SU-DHL-6 (cell line): ENCODE measurements around the gene GAGE12J.
"Not testable (repeated sequence)": the region's sequence is repeated elsewhere in the genome, so short reads cannot be mapped to it uniquely, and the experiment has no call there.

ENCODE experiments used
- H2AFZ ChIP-seq: fragments of 200-600 bp; sonication (generic); 2 replicates; pipeline ENCODE4 v1.6.1; 2014; ENCODE audit warnings: low read depth, mild to moderate bottlenecking, moderate library complexity, mixed read lengths, antibody characterized with exemption, low read length; ENCODE audit not compliant: severe bottlenecking
- H3F3A ChIP-seq: fragments of 200-600 bp; shearing (Covaris generic); 2 replicates; pipeline ENCODE4 v1.6.0; 2016; ENCODE audit warnings: antibody characterized with exemption, mild to moderate bottlenecking; ENCODE audit not compliant: insufficient read depth
- H3K27ac ChIP-seq: fragments of 200-600 bp; sonication (generic); 2 replicates; pipeline ENCODE4 v1.5.1; 2016; ENCODE audit warnings: low read depth, mild to moderate bottlenecking, low read length, moderate library complexity, mixed read lengths
- H3K27me3 ChIP-seq: fragments of 200-600 bp; sonication (generic), shearing (Covaris generic); 2 replicates; pipeline ENCODE4 v1.6.0; 2014; ENCODE audit warnings: mild to moderate bottlenecking, low read length
- H3K36me3 ChIP-seq: fragments of 200-600 bp; sonication (generic); 2 replicates; pipeline ENCODE4 v1.6.1; 2014; ENCODE audit warnings: mild to moderate bottlenecking, low read length, mixed read lengths
- H3K4me2 ChIP-seq: fragments of 300-600, 200-600 bp; shearing (Covaris generic), sonication (generic); 2 replicates; pipeline ENCODE4 v1.6.0; 2014; ENCODE audit warnings: low read length, low read depth, mild to moderate bottlenecking; ENCODE audit not compliant: poor library complexity, severe bottlenecking
- H3K4me3 ChIP-seq: fragments of 200-600 bp; sonication (generic); 2 replicates; pipeline ENCODE4 v1.5.1; 2014; ENCODE audit warnings: antibody characterized with exemption, low read length, mild to moderate bottlenecking, mixed read lengths; ENCODE audit not compliant: insufficient read depth, poor library complexity, severe bottlenecking
- H3K79me2 ChIP-seq: fragments of 200-600 bp; sonication (generic); 2 replicates; pipeline ENCODE4 v1.6.1; 2014; ENCODE audit warnings: mild to moderate bottlenecking, low read length, moderate library complexity; ENCODE audit not compliant: insufficient read depth
- H3K9ac ChIP-seq: fragments of 200-600 bp; sonication (generic); 2 replicates; pipeline ENCODE4 v1.7.0; 2014; ENCODE audit warnings: mild to moderate bottlenecking, low read length
- H3K9me2 ChIP-seq: fragments of 200-600 bp; sonication (generic); replicated peaks from 2 replicates; pipeline ENCODE4 v1.6.1; 2014; ENCODE audit warnings: low read length; ENCODE audit not compliant: insufficient read depth
- H3K9me3 ChIP-seq: fragments of 200-600 bp; sonication (generic); 2 replicates; pipeline ENCODE4 v1.6.1; 2014; ENCODE audit warnings: low read length, mixed read lengths; ENCODE audit not compliant: insufficient read depth
- H4K20me1 ChIP-seq: fragments of 200-600 bp; sonication (generic); 2 replicates; pipeline ENCODE4 v1.6.1; 2014; ENCODE audit warnings: low read depth, mild to moderate bottlenecking, antibody characterized with exemption, low read length, moderate library complexity, mixed read lengths

The GAGE12J gene

DNA sequence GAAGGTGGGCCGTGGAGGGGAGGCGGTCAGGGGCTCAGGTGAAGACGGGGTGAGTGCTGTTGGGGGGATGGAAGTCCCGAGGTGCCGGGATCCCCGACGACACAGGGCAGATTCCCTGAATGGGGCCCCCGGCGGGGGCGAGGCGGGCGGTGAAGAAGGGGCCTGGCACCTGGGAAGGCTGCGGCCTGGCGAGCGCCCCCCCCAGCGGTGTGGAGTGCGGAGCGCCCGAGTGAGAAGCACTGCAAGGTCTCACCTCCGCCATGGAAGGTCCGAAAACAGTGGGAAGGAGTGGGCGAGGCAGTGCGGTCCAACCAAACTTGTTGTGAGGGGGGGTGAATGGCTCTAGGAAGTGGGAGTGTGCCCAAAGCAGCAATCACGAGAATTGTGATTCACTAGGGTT, 19.6 kb downstream of the GAGE12J start:
- H3K4me2 ChIP-seq, H2AFZ ChIP-seq, H4K20me1 ChIP-seq, H3K9ac ChIP-seq, H3K27ac ChIP-seq, H3K4me3 ChIP-seq, H3K36me3 ChIP-seq, H3F3A ChIP-seq, H3K27me3 ChIP-seq, H3K9me2 ChIP-seq, H3K79me2 ChIP-seq, H3K9me3 ChIP-seq: not testable (repeated sequence)

GRCh38 chrX:49344496-49345175, 22.8 kb downstream of the GAGE12J start:
- H3K4me2 ChIP-seq, H3K9ac ChIP-seq, H4K20me1 ChIP-seq, H3K4me3 ChIP-seq, H3K9me3 ChIP-seq, H3K27ac ChIP-seq, H3K9me2 ChIP-seq, H3K79me2 ChIP-seq, H3F3A ChIP-seq, H3K27me3 ChIP-seq, H3K36me3 ChIP-seq, H2AFZ ChIP-seq: not testable (repeated sequence)

GRCh38 chrX:49345402-49345801, 23.6 kb downstream of the GAGE12J start:
- not testable (repeated sequence) for H3K27me3 ChIP-seq, H4K20me1 ChIP-seq, H3K9me3 ChIP-seq, H3K9ac ChIP-seq, H3K36me3 ChIP-seq, H3K27ac ChIP-seq, H2AFZ ChIP-seq, H3K9me2 ChIP-seq, H3K79me2 ChIP-seq, H3K4me2 ChIP-seq, H3F3A ChIP-seq, H3K4me3 ChIP-seq

DNA sequence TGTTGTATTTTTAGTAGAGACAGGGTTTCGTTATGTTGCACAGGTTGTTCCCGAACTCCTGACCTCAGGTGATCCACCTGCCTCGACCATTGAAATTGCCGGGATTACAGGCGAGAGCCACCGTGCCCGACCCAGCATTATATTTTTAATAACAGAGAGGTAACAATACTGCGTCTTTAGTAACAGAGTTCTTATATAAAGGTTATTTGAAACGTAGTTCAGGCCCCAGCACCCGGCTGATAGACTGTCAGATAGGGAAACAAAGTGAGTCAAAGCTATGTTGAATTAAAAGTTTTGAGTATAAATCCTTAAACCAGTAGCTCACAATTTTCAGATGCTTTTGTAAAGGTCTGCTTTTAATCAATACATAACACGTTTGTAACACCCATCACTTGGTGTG, 24.3 kb downstream of the GAGE12J start:
- not testable (repeated sequence) for H3K36me3 ChIP-seq, H3K9ac ChIP-seq, H3K4me2 ChIP-seq, H2AFZ ChIP-seq, H4K20me1 ChIP-seq, H3K4me3 ChIP-seq, H3K79me2 ChIP-seq, H3K27me3 ChIP-seq, H3K9me2 ChIP-seq, H3F3A ChIP-seq, H3K9me3 ChIP-seq, H3K27ac ChIP-seq
